HG03378 (cell line): ENCODE measurements around the gene ABHD18.
"Not testable (repeated sequence)": the region's sequence is repeated elsewhere in the genome, so short reads cannot be mapped to it uniquely, and the experiment has no call there.

Source experiments
- ATAC-seq: cut with Tn5 transposase; IDR thresholded peaks from one replicate; pipeline ENCODE4 v1.9.1; 2021; ENCODE audit warnings: mild to moderate bottlenecking, moderate library complexity; ENCODE audit not compliant: unreplicated experiment

The ABHD18 gene

GRCh38 chr4:127988638-127989037 lies 23.4 kb downstream of the ABHD18 start:
- no peak for ATAC-seq

GRCh38 chr4:127993151-127993550 lies 27.9 kb downstream of the ABHD18 start:
- ATAC-seq: no peak

- ATAC-seq: no peak
Observed at GRCh38 chr4:127995776-127996175, 30.6 kb downstream of the ABHD18 start.

- not testable (repeated sequence) for ATAC-seq
Observed at GRCh38 chr4:127996521-127996920, 31.3 kb downstream of the ABHD18 start.

GRCh38 chr4:127997534-127998388 lies 32.6 kb downstream of the ABHD18 start:
- ATAC-seq: peak; percentile 98

- no peak for ATAC-seq
Observed at GRCh38 chr4:128006592-128006991, 41.4 kb downstream of the ABHD18 start.

GRCh38 chr4:128009428-128009827 lies 44.2 kb downstream of the ABHD18 start:
- no peak for ATAC-seq

GRCh38 chr4:128025319-128025718 lies 60.1 kb downstream of the ABHD18 start:
- ATAC-seq: no peak

GRCh38 chr4:128029907-128030306 lies 64.7 kb downstream of the ABHD18 start:
- ATAC-seq: no peak

GRCh38 chr4:128031756-128032384 lies 66.7 kb downstream of the ABHD18 start:
- no peak for ATAC-seq

- ATAC-seq: no peak
Observed at GRCh38 chr4:128039568-128039967, 74.4 kb downstream of the ABHD18 start.

- ATAC-seq: not testable (repeated sequence)
Observed at GRCh38 chr4:128047019-128047418, 81.8 kb downstream of the ABHD18 start.

GRCh38 chr4:128047514-128047913 lies 82.3 kb downstream of the ABHD18 start:
- not testable (repeated sequence) for ATAC-seq

GRCh38 chr4:128051229-128051628 lies 86.0 kb downstream of the ABHD18 start:
- ATAC-seq: not testable (repeated sequence)

GRCh38 chr4:128054907-128055306 lies 89.7 kb downstream of the ABHD18 start:
- not testable (repeated sequence) for ATAC-seq

- ATAC-seq: not testable (repeated sequence)
Observed at GRCh38 chr4:128055441-128056206, 90.4 kb downstream of the ABHD18 start.

GRCh38 chr4:128056396-128056795 lies 91.2 kb downstream of the ABHD18 start:
- no peak for ATAC-seq

- no peak for ATAC-seq
Observed at GRCh38 chr4:128060121-128060698, 95.0 kb downstream of the ABHD18 start.

GRCh38 chr4:128060699-128061565 lies 95.7 kb downstream of the ABHD18 start, which contains the start of gene LARP1B:
LARP1B (plus strand) TSS chr4:128061312; CDS start chr4:128074952, 13,640 bp downstream.
- peak; percentile 84 for ATAC-seq
